GM12878 (cell line): ENCODE data around the gene MSH3. TPM values are rescaled to one million over a fixed set of nuclear protein-coding genes. Genes with fewer than 3 reads are reported as not detected.

ENCODE experiments used
- ATAC-seq: fragments of 200-7000 bp; cut with Tn5 transposase; 3 replicates; pipeline ENCODE4 v1.9.1; 2020; ENCODE audit warnings: mild to moderate bottlenecking, moderate library complexity
- BruUV-seq: library from RNA; stranded (reverse); fragments of 400-500 nt; replicated peaks from 2 replicates; lab custom pipeline; 2021; lab: Mats Ljungman, UMichigan
- CTCF ChIA-PET: fragments of 300-600 bp; sonication (Branson Sonifier 250); formaldehyde crosslinking; extraction: SDS; loops from one replicate; lab custom pipeline; 2021; ENCODE audit warnings: inconsistent platforms; lab: Yijun Ruan, JAX
- POLR2A ChIA-PET: fragments of 350-600 bp; formaldehyde crosslinking; extraction: SDS; loops from one replicate; lab custom pipeline; 2021; ENCODE audit warnings: inconsistent platforms; lab: Charles Lee
- RAD21 ChIA-PET: fragments of 300-600 bp; sonication (Branson Sonifier 250); formaldehyde crosslinking; loops from one replicate; lab custom pipeline; 2023; ENCODE audit warnings: antibody characterized with exemption; ENCODE audit not compliant: unreplicated experiment; lab: Charles Lee
- SMC1A ChIA-PET: fragments of 300-600 bp; sonication (Branson Sonifier 250); formaldehyde crosslinking; loops from one replicate; lab custom pipeline; 2023; ENCODE audit not compliant: unreplicated experiment, uncharacterized antibody; lab: Charles Lee
- DNase-seq: peaks from one replicate; pipeline ENCODE4 v3.0.0-alpha.2; 2011; ENCODE audit warnings: low read depth, low spot score
- FAIRE-seq: peaks from 3 replicates; lab custom pipeline; 2011; peaks lifted over from hg19 to GRCh38; lab: Jason Lieb, UNC
- H2AFZ ChIP-seq: 2 replicates; pipeline ENCODE4 v1.6.0; 2011; ENCODE audit warnings: low read depth, low read length, control low read depth; ENCODE audit not compliant: control insufficient read depth
- H3K27ac ChIP-seq: 2 replicates; pipeline ENCODE4 v1.5.1; 2011; ENCODE audit warnings: control low read depth; ENCODE audit not compliant: control insufficient read depth, insufficient read depth
- H3K27me3 ChIP-seq, 2 experiments: replicated peaks in 1 of 2; 2 replicates each; pipeline versions ENCODE4 v1.6.0 to v1.6.1; 2011; ENCODE audit warnings: low read length in 1 of 2; ENCODE audit not compliant: control insufficient read depth in 2 of 2, insufficient read depth in 2 of 2
- H3K36me3 ChIP-seq, 2 experiments: 2 replicates each; pipeline ENCODE4 v1.5.1; 2011; ENCODE audit warnings: low read length in 1 of 2; ENCODE audit not compliant: control insufficient read depth in 2 of 2, insufficient read depth in 2 of 2
- H3K4me1 ChIP-seq: 2 replicates; pipeline ENCODE4 v1.6.1; 2011; ENCODE audit warnings: mild to moderate bottlenecking, low read length, moderate library complexity, mixed read lengths; ENCODE audit not compliant: control insufficient read depth, insufficient read depth
- H3K4me2 ChIP-seq: 2 replicates; pipeline ENCODE4 v1.6.0; 2011; ENCODE audit warnings: control low read depth; ENCODE audit not compliant: control insufficient read depth, insufficient read depth
- H3K4me3 ChIP-seq: fragments of 200-600 bp; sonication (generic); 2 replicates; pipeline ENCODE4 v1.5.1; 2016
- H3K79me2 ChIP-seq: 2 replicates; pipeline ENCODE4 v1.6.0; 2011; ENCODE audit warnings: low read length; ENCODE audit not compliant: control insufficient read depth, insufficient read depth
- H3K9ac ChIP-seq: 2 replicates; pipeline ENCODE4 v1.8.0; 2011; ENCODE audit warnings: low read length, control low read depth, mixed read lengths; ENCODE audit not compliant: control insufficient read depth, insufficient read depth
- H3K9me3 ChIP-seq: replicated peaks from 3 replicates; pipeline ENCODE4 v1.5.1; 2011; ENCODE audit warnings: mild to moderate bottlenecking, low read length; ENCODE audit not compliant: control insufficient read depth, insufficient read depth
- H4K20me1 ChIP-seq: 2 replicates; pipeline ENCODE4 v1.6.0; 2011; ENCODE audit not compliant: control insufficient read depth, insufficient read depth
- BACH1 ChIP-seq: fragments of 450-650 bp; IDR thresholded peaks from 2 replicates; pipeline ENCODE4 v1.6.1; 2017; ENCODE audit warnings: mild to moderate bottlenecking, borderline replicate concordance
- CBX5 ChIP-seq: sonication (generic); IDR thresholded peaks from 2 replicates; pipeline ENCODE4 v1.6.1; 2016; ENCODE audit warnings: low read depth, moderate library complexity, mild to moderate bottlenecking, inconsistent platforms
- CEBPZ ChIP-seq: fragments of 150-350 bp; IDR thresholded peaks from 2 replicates; pipeline ENCODE4 v1.6.1; 2016; ENCODE audit warnings: low read depth, low read length
- FOXM1 ChIP-seq: IDR thresholded peaks from 2 replicates; pipeline ENCODE4 v1.6.1; 2012; ENCODE audit warnings: low read depth, mild to moderate bottlenecking, inconsistent platforms, low read length, moderate library complexity
- HDAC6 ChIP-seq: fragments of 200-600 bp; sonication (generic); IDR thresholded peaks from one replicate; pipeline ENCODE4 v1.8.0; 2017; ENCODE audit warnings: antibody characterized with exemption; ENCODE audit not compliant: unreplicated experiment
- RELB ChIP-seq: fragments of 450-650 bp; IDR thresholded peaks from 2 replicates; pipeline ENCODE4 v1.6.1; 2017; ENCODE audit warnings: low read depth, mild to moderate bottlenecking, moderate library complexity
- ZNF384 ChIP-seq: IDR thresholded peaks from 2 replicates; pipeline ENCODE4 v1.6.1; 2012; ENCODE audit warnings: low read depth, mild to moderate bottlenecking, low read length, improper control_type of control experiment, borderline replicate concordance
- WGBS: methylation state at CpG from one replicate; pipeline ENCODE4 v1.1.6; 2016; ENCODE audit warnings: low lambda C conversion rate; ENCODE audit not compliant: insufficient replicate concordance, insufficient coverage; ENCODE audit errors: missing lambda C conversion rate; 5-methylcytosine and 5-hydroxymethylcytosine counted together
- in situ Hi-C: fragments of 300-500 bp; cut with MboI; formaldehyde crosslinking; loops from 9 replicates; pipeline ENCODE4 v1.14.3; 2018; ENCODE audit warnings: mixed read lengths
- intact Hi-C: fragments of 100-400 bp; cut with micrococcal nuclease; formaldehyde crosslinking; loops from one replicate; pipeline ENCODE4 v1.14.2; 2022; ENCODE audit not compliant: unreplicated experiment
- polyA plus RNA-seq, 11 experiments: library from polyadenylated mRNA; depleted of rRNA in 4 of 11; unstranded in 6 of 11; stranded (reverse) in 5 of 11; fragments of >200 nt; fragmentation: Nextera tagmentation in 4 of 11; fragmentation: Illumina TruSeq in 1 of 11; extraction: Ambion mirVana in 4 of 11; extraction: Trizol in 1 of 11; gene quantifications; 1 replicate in 1 of 11; 2 replicates in 10 of 11; pipeline versions ENCODE4 v1.2.1 to v1.2.3, GENCODE V29; 2011 to 2016; ENCODE audit warnings: inconsistent platforms in 2 of 11, missing spikeins in 2 of 11, low read depth in 1 of 11
- total RNA-seq, 4 experiments: library from RNA; depleted of rRNA in 3 of 4; stranded (reverse); fragments of >200 nt in 3 of 4; fragmentation: Illumina TruSeq in 1 of 4; extraction: Trizol in 1 of 4; gene quantifications; 2 replicates each; pipeline versions ENCODE4 v1.2.1 to v1.2.3, GENCODE V29; 2013 to 2021

MSH3 gene
- total and polyA plus RNA-seq, 10 of the 15 experiments (the other 5 are each of a cell fraction or from before 2014, with no cell fraction given), result 4.7 to 17.5 (median 12.2) TPM

GRCh38 chr5:80781356-80781755 is 126.9 kb downstream of the MSH3 start:
- intact Hi-C loops, result no loop called here
- ATAC-seq (no peak), DNase-seq (no peak), FAIRE-seq (no peak)
- no peak overlapping the region for H3K9ac ChIP-seq
- H3K79me2 ChIP-seq, result no peaks in the 10 kb centered on the region
- no peak overlapping the region for H2AFZ ChIP-seq
- H3K27me3 ChIP-seq, result no peaks in the 10 kb centered on the region
- no peak overlapping the region for H3K4me3 ChIP-seq
- no peaks in the 10 kb centered on the region for H3K4me1 ChIP-seq
- in situ Hi-C loops, result no loop called here
- no peak overlapping the region for H3K27ac ChIP-seq
- no TSS peak for BruUV-seq
- ChIA-PET RAD21 (no interaction called here), POLR2A (no interaction called here), SMC1A (interaction anchor here (1.2 kb wide), 1 partner anchor 10 kb away, joined by 3 read pairs; no protein-coding TSS in a partner anchor), CTCF (no interaction called here)
- no peaks in the 10 kb centered on the region for H4K20me1 ChIP-seq
- TF ChIP-seq CBX5, result no peak
- H3K36me3 ChIP-seq, result peaks cover 0 to 7% of the 10 kb centered on the region in 2 experiments; a peak in 3 of 4 replicates
- no CpG with 5 or more reads among the region's 1 CpG for WGBS
- no peaks in the 10 kb centered on the region for H3K9me3 ChIP-seq
- no peak overlapping the region for H3K4me2 ChIP-seq

GRCh38 chr5:80782626-80783025 is 128.2 kb downstream of the MSH3 start:
- ATAC-seq, result no peak
- H3K4me1 ChIP-seq, result no peaks in the 10 kb centered on the region
- no peaks in the 10 kb centered on the region for H3K27me3 ChIP-seq
- BruUV-seq, result no TSS peak
- H3K9ac ChIP-seq, result no peak overlapping the region
- H3K4me3 ChIP-seq, result no peak overlapping the region
- H3K4me2 ChIP-seq, result no peak overlapping the region
- POLR2A ChIA-PET, result no interaction called here
- intact Hi-C loops (no loop called here), in situ Hi-C loops (no loop called here)
- H3K79me2 ChIP-seq, result no peaks in the 10 kb centered on the region
- H3K9me3 ChIP-seq, result no peaks in the 10 kb centered on the region
- CTCF ChIA-PET, result no interaction called here
- SMC1A ChIA-PET, result no interaction called here
- H3K36me3 ChIP-seq, result peaks cover 0 to 7% of the 10 kb centered on the region in 2 experiments; a peak in 3 of 4 replicates
- TF ChIP-seq HDAC6 (no peak), FOXM1 (no peak), ZNF384 (no peak), BACH1 (no peak), RELB (no peak), CEBPZ (no peak)
- FAIRE-seq, result no peak
- H3K27ac ChIP-seq, result no peak overlapping the region
- RAD21 ChIA-PET, result no interaction called here
- DNase-seq, result no peak
- no peaks in the 10 kb centered on the region for H4K20me1 ChIP-seq
- no peak overlapping the region for H2AFZ ChIP-seq
